CD14-positive monocyte (primary cell): ENCODE data around the gene ZNF407. TPM values are rescaled to one million over a fixed set of nuclear protein-coding genes. Genes with fewer than 3 reads are reported as not detected.

Experiments used
- DNase-seq, 3 donors: peaks; one replicate each; pipeline ENCODE4 v3.0.0-alpha.2; 2011 to 2022
- H2AFZ ChIP-seq: 2 replicates; pipeline ENCODE4 v1.6.0; 2012; ENCODE audit warnings: mild to moderate bottlenecking, low read depth, low read length, inconsistent platforms; ENCODE audit not compliant: insufficient read depth, poor library complexity, severe bottlenecking
- H3K27ac ChIP-seq, 2 donors: 1 replicate in 1 of 2; 2 replicates in 1 of 2; pipeline ENCODE4 v1.5.1; 2012 to 2013; ENCODE audit warnings: low read length in 2 of 2, control low read depth in 1 of 2, inconsistent platforms in 1 of 2, low read depth in 1 of 2, mild to moderate bottlenecking in 1 of 2
- H3K27me3 ChIP-seq, 2 donors: one replicate each; pipeline versions ENCODE4 v1.6.0 to v1.6.1; 2011 to 2013; ENCODE audit warnings: low read length in 2 of 2; ENCODE audit not compliant: control insufficient read depth in 2 of 2, insufficient read depth in 2 of 2
- H3K36me3 ChIP-seq, 2 donors: replicated peaks in 1 of 2; 1 replicate in 1 of 2; 2 replicates in 1 of 2; pipeline versions ENCODE4 v1.5.1 to v1.6.1; 2012 to 2013; ENCODE audit warnings: low read length in 2 of 2, control low read depth in 1 of 2, inconsistent platforms in 1 of 2, mild to moderate bottlenecking in 1 of 2; ENCODE audit not compliant: insufficient read depth in 2 of 2, control insufficient read depth in 1 of 2
- H3K4me1 ChIP-seq, 2 donors: 1 replicate in 1 of 2; 2 replicates in 1 of 2; pipeline versions ENCODE4 v1.5.1 to v1.6.1; 2012 to 2013; ENCODE audit warnings: low read length in 2 of 2, control low read depth in 1 of 2, inconsistent platforms in 1 of 2, mild to moderate bottlenecking in 1 of 2, moderate library complexity in 1 of 2; ENCODE audit not compliant: insufficient read depth in 2 of 2, control insufficient read depth in 1 of 2
- H3K4me2 ChIP-seq: replicated peaks from 2 replicates; pipeline ENCODE3; 2012; ENCODE audit warnings: low read length, moderate library complexity, mild to moderate bottlenecking; ENCODE audit not compliant: poor library complexity, severe bottlenecking; ENCODE audit errors: extremely low read depth
- H3K4me3 ChIP-seq, 3 experiments: fragments of 200-600 bp in 1 of 3; sonication (generic) in 1 of 3; replicated peaks in 1 of 3; 1 replicate in 2 of 3; 2 replicates in 1 of 3; pipeline ENCODE4 v1.5.1; 2011 to 2013; ENCODE audit warnings: low read length in 3 of 3, mild to moderate bottlenecking in 3 of 3, control low read depth in 2 of 3, low read depth in 2 of 3, inconsistent platforms in 1 of 3, moderate library complexity in 1 of 3
- H3K79me2 ChIP-seq: 2 replicates; pipeline ENCODE4 v1.6.0; 2012; ENCODE audit warnings: mild to moderate bottlenecking, control low read depth, inconsistent platforms, low read length, moderate library complexity; ENCODE audit not compliant: insufficient read depth
- H3K9ac ChIP-seq: 2 replicates; pipeline ENCODE4 v1.6.0; 2017; ENCODE audit warnings: low read length, mild to moderate bottlenecking; ENCODE audit not compliant: insufficient read depth, poor library complexity, severe bottlenecking
- H3K9me3 ChIP-seq, 2 donors: replicated peaks in 1 of 2; 1 replicate in 1 of 2; 2 replicates in 1 of 2; pipeline versions ENCODE4 v1.5.1 to v1.6.1; 2012 to 2013; ENCODE audit warnings: low read length in 2 of 2, control low read depth in 1 of 2; ENCODE audit not compliant: control insufficient read depth in 1 of 2, insufficient read depth in 1 of 2
- H4K20me1 ChIP-seq: 2 replicates; pipeline ENCODE4 v1.6.0; 2012; ENCODE audit warnings: mild to moderate bottlenecking, low read length, control low read depth, moderate library complexity; ENCODE audit not compliant: insufficient read depth
- H3K27ac Mint-ChIP-seq, 7 donors: one replicate each; pipeline ENCODE4 v1.8.0; 2020; ENCODE audit warnings: mild to moderate bottlenecking in 7 of 7, mixed read lengths in 7 of 7, moderate library complexity in 6 of 7, inconsistent platforms in 2 of 7
- H3K27me3 Mint-ChIP-seq, 3 donors: one replicate each; pipeline ENCODE4 v1.8.0; 2021 to 2022; ENCODE audit warnings: low read depth in 3 of 3, mild to moderate bottlenecking in 3 of 3, mixed read lengths in 3 of 3, moderate library complexity in 3 of 3, inconsistent platforms in 1 of 3
- H3K36me3 Mint-ChIP-seq, 2 donors: one replicate each; pipeline ENCODE4 v1.8.0; 2020; ENCODE audit warnings: mixed read lengths in 2 of 2, inconsistent platforms in 1 of 2, mild to moderate bottlenecking in 1 of 2
- H3K4me1 Mint-ChIP-seq: one replicate; pipeline ENCODE4 v1.8.0; 2020; ENCODE audit warnings: mild to moderate bottlenecking, mixed read lengths
- H3K4me3 Mint-ChIP-seq, 2 donors: one replicate each; pipeline ENCODE4 v1.8.0; 2020; ENCODE audit warnings: mild to moderate bottlenecking in 2 of 2, mixed read lengths in 2 of 2, moderate library complexity in 1 of 2
- H3K9me3 Mint-ChIP-seq, 7 donors: one replicate each; pipeline ENCODE4 v1.8.0; 2020 to 2022; ENCODE audit warnings: mixed read lengths in 7 of 7, mild to moderate bottlenecking in 6 of 7, moderate library complexity in 6 of 7, inconsistent platforms in 2 of 7
- CTCF ChIP-seq: fragments of 200-600 bp; IDR thresholded peaks from one replicate; pipeline ENCODE4 v1.8.0; 2022; ENCODE audit warnings: antibody characterized with exemption, mild to moderate bottlenecking
- WGBS: methylation state at CpG from one replicate; pipeline ENCODE4 v1.1.5; 2013; ENCODE audit warnings: missing lambda C conversion rate; ENCODE audit not compliant: insufficient coverage; 5-methylcytosine and 5-hydroxymethylcytosine counted together
- intact Hi-C, 2 donors: fragments of 100-400 bp; cut with micrococcal nuclease; formaldehyde crosslinking; loops; one replicate each; pipeline versions ENCODE4 v1.15.0 to v1.15.1; 2023
- polyA plus RNA-seq, 3 donors: library from polyadenylated mRNA; depleted of rRNA in 1 of 3; unstranded in 2 of 3; stranded (reverse) in 1 of 3; fragments of 300-500 nt in 2 of 3; fragments of >200 nt in 1 of 3; fragmentation: Illumina TruSeq in 2 of 3; gene quantifications; 1 replicate in 2 of 3; 2 replicates in 1 of 3; pipeline ENCODE4 v1.2.3, GENCODE V29; 2012 to 2021

Gene ZNF407
- polyA plus RNA-seq, 3 donors: 1.3 to 3.6 (median 1.6) TPM

- DNase-seq: no peak
- peaks cover 0 to 2% (median 1%) of the 10 kb centered on the region in 3 donors for H3K27me3 Mint-ChIP-seq
- H3K36me3 ChIP-seq: peaks cover 11 to 19% of the 10 kb centered on the region in 2 donors
- H3K9me3 ChIP-seq: peaks cover 5 to 10% of the 10 kb centered on the region in 2 donors
- H3K4me1 ChIP-seq: peaks cover 15 to 19% of the 10 kb centered on the region in 2 donors
- no peaks in the 10 kb centered on the region for H3K27me3 ChIP-seq
- no peak overlapping the region for H2AFZ ChIP-seq
- no peak overlapping the region for H3K27ac ChIP-seq
- TF ChIP-seq CTCF: no peak
- no peak overlapping the region for H3K9ac ChIP-seq
- no peaks in the 10 kb centered on the region for H4K20me1 ChIP-seq
- intact Hi-C loops: loop anchor here in 1 of 2 donors (10.0 kb wide), 1 partner anchor 141 kb away; the partner anchor contains the start of gene PTGR3
- peaks cover 2 to 14% (median 7%) of the 10 kb centered on the region in 7 donors for H3K9me3 Mint-ChIP-seq
- peaks cover 26 to 34% of the 10 kb centered on the region in 2 donors for H3K36me3 Mint-ChIP-seq
- WGBS: 96% methylated on average over 48 of the region's 53 CpGs
- H3K4me2 ChIP-seq: no peak overlapping the region
- no peaks in the 10 kb centered on the region for H3K79me2 ChIP-seq
- H3K4me1 Mint-ChIP-seq: peaks cover 20% of the 10 kb centered on the region
- H3K4me3 ChIP-seq: no peak overlapping the region
- H3K4me3 Mint-ChIP-seq: no peak overlapping the region
- peak overlapping the region in 2 of 7 donors; percentile 30 to 62 for H3K27ac Mint-ChIP-seq
Measured at GRCh38 chr18:75063615-75064512, 466.2 kb downstream of the ZNF407 start.

GRCh38 chr18:75064513-75064905 lies 466.8 kb downstream of the ZNF407 start:
- intact Hi-C loops: loop anchor here in 1 of 2 donors (10.0 kb wide), 1 partner anchor 140 kb away; the partner anchor contains the start of gene PTGR3
- Histone ChIP-seq H3K27ac (no peak overlapping the region), H3K4me1 (peaks cover 16 to 20% of the 10 kb centered on the region in 2 donors), H4K20me1 (no peaks in the 10 kb centered on the region), H3K4me3 (no peak overlapping the region), H2AFZ (no peak overlapping the region), H3K79me2 (no peaks in the 10 kb centered on the region), H3K27me3 (no peaks in the 10 kb centered on the region), H3K9ac (no peak overlapping the region), H3K9me3 (peaks cover 5 to 10% of the 10 kb centered on the region in 2 donors), H3K4me2 (no peak overlapping the region), H3K36me3 (peaks cover 11 to 19% of the 10 kb centered on the region in 2 donors)
- Mint-ChIP-seq H3K36me3 (peaks cover 24 to 32% of the 10 kb centered on the region in 2 donors), H3K4me3 (no peak overlapping the region), H3K4me1 (peaks cover 20% of the 10 kb centered on the region), H3K27me3 (peaks cover 0 to 1% (median under 1%) of the 10 kb centered on the region in 3 donors), H3K9me3 (peaks cover 2 to 12% (median 7%) of the 10 kb centered on the region in 7 donors), H3K27ac (no peak overlapping the region)
- 99% methylated on average over 7 of the region's 16 CpGs for WGBS
- DNase-seq: no peak
- TF ChIP-seq CTCF: no peak
